Measurements from ENCODE around the gene SPANXA1.
"Not testable (repeated sequence)": the region's sequence is repeated elsewhere in the genome, so short reads cannot be mapped to it uniquely, and the experiment has no call there.

GRCh38 chrX:141584638-141585037 is at the start of gene SPANXA1:
- not testable (repeated sequence) for TF ChIP-seq CTCF (conservative IDR thresholded peaks at IDR 0.05; ENCODE audit: low read length); EZH2phosphoT487 (IDR thresholded peaks at IDR 0.05; ENCODE audit: borderline replicate concordance)

Data from Loucy (cell line).